Effector CD8-positive, alpha-beta T cell (primary cell): Measurements from ENCODE around the gene MYO15A.
A peak's percentile ranks its signal among the peaks of the same experiment; 100 is the strongest.

Source experiments
- DNase-seq: peaks from one replicate; lab custom pipeline; 2025; lab: John Stamatoyannopoulos, UW

MYO15A gene

DNA sequence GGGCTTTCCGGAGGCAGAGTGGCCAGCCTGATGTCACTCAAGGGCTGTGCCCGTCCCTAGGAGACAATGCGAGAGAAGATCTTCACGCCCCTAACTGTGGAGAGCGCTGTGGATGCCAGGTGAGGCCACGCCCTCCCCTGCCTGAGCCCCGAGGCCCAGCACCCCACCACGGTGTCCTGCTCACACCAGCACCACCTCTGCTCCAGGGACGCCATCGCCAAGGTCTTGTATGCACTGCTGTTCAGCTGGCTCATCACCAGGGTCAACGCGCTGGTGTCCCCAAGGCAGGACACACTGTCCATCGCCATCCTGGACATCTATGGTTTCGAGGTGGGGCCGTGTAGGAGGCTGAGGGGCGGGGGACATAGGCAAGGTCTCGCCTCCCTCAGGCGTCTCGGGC is 27.8 kb downstream of the MYO15A start:
- no peak for DNase-seq

GRCh38 chr17:18138065-18138749 is 29.7 kb downstream of the MYO15A start:
- no peak for DNase-seq

GRCh38 chr17:18139092-18139491 is 30.5 kb downstream of the MYO15A start:
- no peak for DNase-seq

- DNase-seq: no peak
Observed at GRCh38 chr17:18139498-18139897, 30.9 kb downstream of the MYO15A start.

DNA sequence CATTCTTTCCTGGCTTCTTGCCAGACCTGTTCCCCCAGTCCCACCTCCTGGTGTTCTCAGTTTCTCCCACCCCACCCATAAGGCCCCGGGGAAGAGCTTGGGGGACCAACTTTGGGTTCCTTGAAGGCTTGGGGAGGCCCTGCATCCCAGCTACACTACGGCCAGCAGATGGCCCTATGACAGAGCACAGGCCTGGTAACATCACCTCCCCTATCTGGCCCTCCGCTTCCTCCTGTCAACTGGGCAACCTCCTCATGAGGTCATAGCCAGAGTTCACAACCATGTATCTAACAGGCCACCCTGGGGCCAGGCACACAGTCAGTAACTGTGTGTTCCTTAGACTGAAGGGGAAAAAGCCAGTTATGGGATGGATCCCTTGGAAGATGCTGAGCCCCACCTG is 31.4 kb downstream of the MYO15A start:
- DNase-seq: no peak

GRCh38 chr17:18140648-18141047 is 32.1 kb downstream of the MYO15A start:
- no peak for DNase-seq

- DNase-seq: no peak
Observed at GRCh38 chr17:18141210-18141803, 32.8 kb downstream of the MYO15A start.

DNA sequence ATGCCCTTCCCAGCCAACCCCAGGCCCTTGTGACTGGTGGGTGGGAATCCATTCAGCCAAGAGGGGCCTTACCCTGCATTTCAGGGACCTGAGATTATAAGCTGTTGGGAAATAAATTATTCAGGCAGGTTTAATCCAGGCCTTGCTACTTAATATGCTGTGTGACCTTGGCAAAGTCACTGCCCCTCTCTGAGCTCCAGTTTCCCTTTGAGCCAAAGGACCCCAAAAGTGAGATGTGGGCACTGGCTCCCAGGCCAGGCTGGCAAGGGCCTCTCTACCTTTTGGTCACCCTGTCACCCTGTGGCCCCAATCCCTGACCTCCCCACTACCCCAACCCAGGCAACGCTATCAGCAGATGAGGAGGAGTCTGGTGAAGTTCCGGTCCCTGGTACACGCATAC is 33.9 kb downstream of the MYO15A start:
- DNase-seq: no peak

DNA sequence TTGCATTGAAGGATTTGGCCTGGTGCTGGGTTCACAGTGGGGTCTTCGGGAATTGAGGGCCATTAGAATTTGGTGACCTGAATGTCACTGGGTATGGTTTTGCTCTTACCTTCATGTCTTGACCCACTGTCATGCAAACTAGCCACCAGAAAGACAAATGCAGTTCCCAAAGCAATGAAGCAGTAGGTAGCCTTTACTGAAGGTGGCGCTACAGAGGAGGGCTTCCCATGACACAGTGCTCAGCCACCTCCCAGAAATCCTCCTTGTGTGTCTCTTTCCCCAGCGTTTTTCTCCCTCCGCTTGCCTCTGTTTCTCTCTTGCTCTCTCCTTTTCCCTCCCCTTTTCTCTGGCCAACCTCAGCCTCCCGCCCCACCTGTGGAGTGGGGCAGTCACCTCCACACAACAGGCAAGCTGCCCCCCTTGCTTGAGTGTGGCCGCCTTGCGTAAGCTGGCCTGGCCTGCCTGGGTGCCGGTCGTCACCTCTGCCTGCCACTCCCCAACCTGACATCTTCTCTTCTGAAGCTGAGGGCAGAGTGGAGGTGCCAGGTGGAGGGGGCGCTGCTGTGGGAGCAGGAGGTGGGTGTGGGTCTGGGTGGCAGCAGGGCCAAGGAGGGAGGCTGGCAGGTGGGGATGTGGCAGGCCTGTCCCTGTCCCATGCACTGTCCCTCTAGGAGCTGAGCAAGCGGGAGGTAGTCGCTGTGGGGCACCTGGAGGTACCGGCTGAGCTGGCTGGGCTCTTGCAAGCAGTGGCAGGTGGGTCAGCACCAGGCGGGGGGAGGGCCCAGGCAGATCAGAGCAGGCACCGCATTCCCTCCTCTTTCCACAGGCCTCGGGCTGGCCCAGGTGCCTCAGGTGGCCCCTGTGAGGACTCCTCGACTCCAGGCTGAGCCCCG is 34.7 kb downstream of the MYO15A start:
- no peak for DNase-seq

DNA sequence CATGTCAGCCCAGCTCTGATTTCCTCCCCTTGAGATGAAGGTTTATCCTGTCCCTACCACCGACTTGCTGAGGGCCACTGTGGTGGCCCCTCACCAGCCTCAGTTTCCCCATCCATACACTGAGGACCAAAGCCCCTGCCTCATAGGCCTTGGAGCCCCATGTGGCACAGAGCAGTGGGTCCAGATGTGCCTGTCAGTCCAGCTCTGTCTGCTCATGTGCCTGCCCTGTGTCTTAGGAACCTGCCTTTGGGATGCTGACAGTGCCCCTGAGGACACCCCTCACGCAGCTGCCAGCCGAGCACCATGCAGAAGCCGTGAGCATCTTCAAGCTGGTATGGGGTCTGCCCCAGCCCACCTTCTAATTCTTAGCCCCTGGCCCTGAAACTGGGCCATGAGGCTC is 35.7 kb downstream of the MYO15A start:
- DNase-seq: no peak

DNA sequence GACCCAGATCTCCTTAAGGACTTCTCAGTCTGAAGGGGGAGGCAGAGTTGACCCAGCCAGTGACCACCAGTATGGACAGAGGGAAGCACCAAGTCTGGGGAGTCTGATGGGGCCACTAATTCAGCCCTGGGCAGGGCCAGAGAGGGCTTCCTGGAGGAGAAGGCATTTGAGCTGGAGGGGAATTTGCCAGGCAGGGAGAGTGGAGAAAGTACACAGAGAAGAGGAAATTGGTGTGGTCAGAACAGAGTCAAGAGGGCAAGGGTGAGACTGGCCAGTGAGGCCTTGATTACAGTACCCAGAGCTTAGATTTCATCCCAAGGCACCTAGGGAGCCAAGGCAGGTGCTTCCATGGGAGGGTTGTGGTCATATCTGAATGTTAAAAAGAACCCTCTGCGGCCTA is 36.3 kb downstream of the MYO15A start:
- no peak for DNase-seq

DNA sequence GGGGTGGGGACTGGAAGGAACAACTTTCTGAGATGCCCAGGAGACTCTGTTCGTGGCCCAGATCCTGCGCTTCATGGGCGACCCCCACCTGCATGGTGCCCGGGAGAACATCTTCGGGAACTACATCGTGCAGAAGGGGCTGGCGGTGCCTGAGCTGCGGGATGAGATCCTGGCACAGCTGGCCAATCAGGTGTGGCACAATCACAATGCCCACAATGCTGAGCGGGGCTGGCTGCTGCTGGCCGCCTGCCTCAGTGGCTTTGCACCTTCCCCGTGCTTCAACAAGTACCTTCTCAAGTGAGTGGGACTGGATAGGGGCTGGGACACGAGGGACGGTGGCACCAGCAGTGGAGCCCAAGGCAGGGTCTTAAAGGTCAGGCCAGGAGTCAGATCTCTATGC is 37.3 kb downstream of the MYO15A start:
- DNase-seq: no peak

GRCh38 chr17:18146259-18146658 is 37.7 kb downstream of the MYO15A start:
- DNase-seq: no peak

GRCh38 chr17:18146980-18147379 is 38.4 kb downstream of the MYO15A start:
- DNase-seq: no peak

GRCh38 chr17:18148586-18148985 is 40.0 kb downstream of the MYO15A start:
- no peak for DNase-seq

DNA sequence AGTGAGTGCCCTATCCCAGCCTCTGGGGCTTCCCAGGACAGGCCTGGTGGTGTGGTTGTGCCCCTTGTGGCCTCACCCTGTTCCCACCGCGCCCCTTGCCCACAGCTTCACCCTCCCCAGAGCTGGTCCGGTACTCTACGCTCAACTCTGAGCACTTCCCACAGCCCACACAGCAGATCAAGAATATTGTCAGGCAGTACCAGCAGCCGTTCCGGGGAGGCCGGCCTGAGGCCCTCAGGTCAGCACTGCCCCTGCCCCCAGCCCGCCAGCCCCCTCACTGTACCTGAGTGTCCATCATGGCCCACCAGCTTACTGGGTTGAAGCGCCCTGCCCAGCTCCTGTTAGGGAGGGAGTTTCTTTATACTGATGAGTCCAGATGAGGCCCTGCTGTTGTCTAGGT is 42.7 kb downstream of the MYO15A start:
- DNase-seq: no peak

- no peak for DNase-seq
Observed at GRCh38 chr17:18155179-18155578, 46.6 kb downstream of the MYO15A start.

- DNase-seq: no peak
Observed at GRCh38 chr17:18156171-18156975, 47.8 kb downstream of the MYO15A start.

DNA sequence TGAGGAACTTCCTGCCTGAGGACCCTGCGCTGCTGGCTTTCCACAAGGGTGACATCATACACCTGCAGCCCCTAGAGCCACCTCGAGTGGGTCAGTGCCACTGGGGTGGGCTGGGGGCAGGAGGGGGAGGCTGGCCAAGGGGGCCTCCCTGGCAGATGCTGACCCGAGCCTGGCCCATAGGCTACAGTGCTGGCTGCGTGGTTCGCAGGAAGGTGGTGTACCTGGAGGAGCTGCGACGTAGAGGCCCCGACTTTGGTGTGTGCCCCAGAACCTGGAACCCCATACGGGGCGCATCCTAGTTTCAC is 48.4 kb downstream of the MYO15A start:
- no peak for DNase-seq

DNA sequence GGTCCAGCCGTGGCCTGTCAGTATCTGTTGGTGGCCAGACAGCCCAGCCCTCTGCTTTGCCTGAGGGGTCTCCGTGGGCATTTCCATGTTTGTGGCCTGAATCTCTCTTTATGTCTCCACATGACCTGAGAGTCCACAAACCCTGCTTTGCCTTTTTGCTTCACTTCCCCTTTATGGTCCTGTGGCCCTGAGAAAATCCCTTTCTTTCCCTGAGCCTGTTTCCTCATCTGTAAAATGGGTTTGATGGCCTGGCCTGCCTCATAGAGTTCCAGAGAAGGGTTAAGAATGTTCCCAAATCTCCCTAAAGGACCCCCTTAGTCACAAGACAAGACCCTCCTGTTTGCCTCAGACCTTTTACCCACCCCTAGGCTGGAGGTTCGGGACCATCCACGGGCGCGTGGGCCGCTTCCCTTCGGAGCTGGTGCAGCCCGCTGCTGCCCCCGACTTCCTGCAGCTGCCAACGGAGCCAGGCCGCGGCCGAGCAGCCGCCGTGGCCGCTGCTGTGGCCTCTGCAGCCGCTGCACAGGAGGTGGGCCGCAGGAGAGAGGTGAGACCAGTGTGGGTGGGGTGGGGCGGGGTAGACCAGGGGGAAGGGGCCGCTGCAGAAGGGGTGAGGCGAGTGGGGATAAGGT is 48.9 kb downstream of the MYO15A start:
- DNase-seq: no peak

- peak; percentile 83 for DNase-seq
Observed at GRCh38 chr17:18158022-18158600, 49.6 kb downstream of the MYO15A start.
